ENCODE results near the gene LYPD6. TPM values are rescaled to one million over a fixed set of nuclear protein-coding genes. Genes with fewer than 3 reads are reported as not detected.

Gene LYPD6
- total RNA-seq, 1 donor from 2014 or later = 16.4 TPM

GRCh38 chr2:149451417-149452165 is 121.2 kb downstream of the LYPD6 start:
- Mint-ChIP-seq H3K9me3 (peaks cover 4% of the 10 kb centered on the region), H3K36me3 (peaks cover 34% of the 10 kb centered on the region), H3K27me3 (no peaks in the 10 kb centered on the region), H3K4me1 (ENCODE audit: unreplicated experiment) (peaks cover 25% of the 10 kb centered on the region), H3K27ac (no peak overlapping the region), H3K4me3 (no peak overlapping the region)
- no peak for TF ChIP-seq CTCF (conservative IDR thresholded peaks at IDR 0.05)
- DNase-seq (ENCODE audit: extremely low spot score, unreplicated experiment) = no peak

GRCh38 chr2:149456285-149456684 is 125.9 kb downstream of the LYPD6 start:
- Mint-ChIP-seq H3K4me3 (no peak overlapping the region), H3K27me3 (no peaks in the 10 kb centered on the region), H3K36me3 (peaks cover 51% of the 10 kb centered on the region), H3K27ac (no peak overlapping the region), H3K9me3 (peaks cover 17% of the 10 kb centered on the region), H3K4me1 (ENCODE audit: unreplicated experiment) (peaks cover 7% of the 10 kb centered on the region)
- no peak for DNase-seq (ENCODE audit: extremely low spot score, unreplicated experiment)
- no peak for TF ChIP-seq CTCF (conservative IDR thresholded peaks at IDR 0.05)

GRCh38 chr2:149458502-149458901 is 128.1 kb downstream of the LYPD6 start:
- TF ChIP-seq CTCF (conservative IDR thresholded peaks at IDR 0.05) = no peak
- Mint-ChIP-seq H3K27me3 (no peaks in the 10 kb centered on the region), H3K9me3 (peaks cover 13% of the 10 kb centered on the region)

GRCh38 chr2:149463328-149464002 is 133.1 kb downstream of the LYPD6 start:
- TF ChIP-seq CTCF (conservative IDR thresholded peaks at IDR 0.05) = no peak
- peaks cover 9% of the 10 kb centered on the region for H3K4me1 Mint-ChIP-seq (ENCODE audit: unreplicated experiment)
- H3K27ac Mint-ChIP-seq = no peak overlapping the region
- DNase-seq (ENCODE audit: extremely low spot score, unreplicated experiment) = no peak
- peaks cover 15% of the 10 kb centered on the region for H3K36me3 Mint-ChIP-seq
- H3K4me3 Mint-ChIP-seq = no peak overlapping the region
- H3K27me3 Mint-ChIP-seq = no peaks in the 10 kb centered on the region
- H3K9me3 Mint-ChIP-seq = peaks cover 6% of the 10 kb centered on the region

More at GRCh38 chr2:149458502-149458901, 128.1 kb downstream of the LYPD6 start:
- Mint-ChIP-seq H3K36me3 (peaks cover 44% of the 10 kb centered on the region), H3K4me1 (ENCODE audit: unreplicated experiment) (no peaks in the 10 kb centered on the region), H3K4me3 (no peak overlapping the region), H3K27ac (no peak overlapping the region)
- DNase-seq (ENCODE audit: extremely low spot score, unreplicated experiment) = no peak

GRCh38 chr2:149464396-149464795 is 134.0 kb downstream of the LYPD6 start:
- H3K4me3 Mint-ChIP-seq = no peak overlapping the region
- H3K27me3 Mint-ChIP-seq = no peaks in the 10 kb centered on the region
- peaks cover 10% of the 10 kb centered on the region for H3K36me3 Mint-ChIP-seq
- H3K27ac Mint-ChIP-seq = no peak overlapping the region
- no peak for DNase-seq (ENCODE audit: extremely low spot score, unreplicated experiment)
- H3K9me3 Mint-ChIP-seq = peaks cover 6% of the 10 kb centered on the region
- H3K4me1 Mint-ChIP-seq (ENCODE audit: unreplicated experiment) = peaks cover 9% of the 10 kb centered on the region
- TF ChIP-seq CTCF (conservative IDR thresholded peaks at IDR 0.05) = no peak

Measured in type B pancreatic cell (in vitro differentiated cells).